Measurements from ENCODE around the gene IZUMO1. TPM values are rescaled to one million over a fixed set of nuclear protein-coding genes. Genes with fewer than 3 reads are reported as not detected.

IZUMO1 gene
- total and polyA plus RNA-seq, 2 of the 8 experiments (the other 6 are each of a cell fraction or from before 2014, with no cell fraction given): 0.33 to 1.8 TPM

DNA sequence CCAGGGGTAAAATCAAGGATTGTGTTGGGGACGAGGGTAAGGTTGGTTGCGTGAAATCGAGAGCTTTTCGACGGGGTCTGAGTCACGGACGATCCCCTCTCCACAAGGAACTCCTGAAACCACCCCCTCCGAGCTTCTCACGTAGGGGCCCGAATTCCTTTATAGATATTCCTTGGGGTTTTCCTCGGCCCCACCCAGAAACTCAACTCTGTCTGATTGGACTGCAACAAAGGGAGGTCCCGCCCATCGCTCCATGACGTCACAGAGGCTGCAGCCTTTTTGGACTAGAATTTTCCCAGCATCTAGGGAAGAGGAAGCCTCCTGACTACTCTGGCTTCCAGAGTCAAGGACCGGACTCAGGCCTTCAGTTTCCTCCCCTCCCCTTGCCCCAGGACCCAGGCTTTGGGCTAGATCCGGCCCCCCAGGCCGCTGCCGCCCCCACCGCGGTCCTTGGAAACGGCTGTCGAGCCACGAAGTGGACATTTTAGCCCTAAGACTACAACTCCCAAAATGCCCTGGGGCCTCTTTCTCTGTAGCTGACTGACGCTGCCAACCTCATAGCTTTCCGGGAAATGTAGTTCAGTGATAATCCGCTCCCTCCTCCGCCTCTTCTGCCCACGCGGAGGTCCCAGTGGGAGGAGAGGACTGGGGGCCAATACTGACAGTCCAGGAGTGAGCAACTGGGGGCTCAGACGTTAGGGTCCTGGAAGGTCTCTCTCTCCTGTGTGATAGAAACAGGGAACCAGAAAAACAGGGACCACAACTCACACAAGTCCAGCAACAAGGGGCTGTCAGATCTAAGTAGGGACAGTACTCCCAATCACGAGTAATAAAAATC is at the start of gene IZUMO1 (continued):
- no peak for TF ChIP-seq TBP (IDR thresholded peaks at IDR 0.05; ENCODE audit: low read depth, low read length)
- no peak for TF ChIP-seq CHD1 (IDR thresholded peaks at IDR 0.05; ENCODE audit: low read depth, low read length)
- no peak for TF ChIP-seq HDAC2 (IDR thresholded peaks at IDR 0.05; ENCODE audit: borderline replicate concordance in 1 of 2, low read depth in 2 of 2, low read length in 2 of 2)
- TF ChIP-seq MAX (IDR thresholded peaks at IDR 0.05): no peak
- TF ChIP-seq, protein P1, sequence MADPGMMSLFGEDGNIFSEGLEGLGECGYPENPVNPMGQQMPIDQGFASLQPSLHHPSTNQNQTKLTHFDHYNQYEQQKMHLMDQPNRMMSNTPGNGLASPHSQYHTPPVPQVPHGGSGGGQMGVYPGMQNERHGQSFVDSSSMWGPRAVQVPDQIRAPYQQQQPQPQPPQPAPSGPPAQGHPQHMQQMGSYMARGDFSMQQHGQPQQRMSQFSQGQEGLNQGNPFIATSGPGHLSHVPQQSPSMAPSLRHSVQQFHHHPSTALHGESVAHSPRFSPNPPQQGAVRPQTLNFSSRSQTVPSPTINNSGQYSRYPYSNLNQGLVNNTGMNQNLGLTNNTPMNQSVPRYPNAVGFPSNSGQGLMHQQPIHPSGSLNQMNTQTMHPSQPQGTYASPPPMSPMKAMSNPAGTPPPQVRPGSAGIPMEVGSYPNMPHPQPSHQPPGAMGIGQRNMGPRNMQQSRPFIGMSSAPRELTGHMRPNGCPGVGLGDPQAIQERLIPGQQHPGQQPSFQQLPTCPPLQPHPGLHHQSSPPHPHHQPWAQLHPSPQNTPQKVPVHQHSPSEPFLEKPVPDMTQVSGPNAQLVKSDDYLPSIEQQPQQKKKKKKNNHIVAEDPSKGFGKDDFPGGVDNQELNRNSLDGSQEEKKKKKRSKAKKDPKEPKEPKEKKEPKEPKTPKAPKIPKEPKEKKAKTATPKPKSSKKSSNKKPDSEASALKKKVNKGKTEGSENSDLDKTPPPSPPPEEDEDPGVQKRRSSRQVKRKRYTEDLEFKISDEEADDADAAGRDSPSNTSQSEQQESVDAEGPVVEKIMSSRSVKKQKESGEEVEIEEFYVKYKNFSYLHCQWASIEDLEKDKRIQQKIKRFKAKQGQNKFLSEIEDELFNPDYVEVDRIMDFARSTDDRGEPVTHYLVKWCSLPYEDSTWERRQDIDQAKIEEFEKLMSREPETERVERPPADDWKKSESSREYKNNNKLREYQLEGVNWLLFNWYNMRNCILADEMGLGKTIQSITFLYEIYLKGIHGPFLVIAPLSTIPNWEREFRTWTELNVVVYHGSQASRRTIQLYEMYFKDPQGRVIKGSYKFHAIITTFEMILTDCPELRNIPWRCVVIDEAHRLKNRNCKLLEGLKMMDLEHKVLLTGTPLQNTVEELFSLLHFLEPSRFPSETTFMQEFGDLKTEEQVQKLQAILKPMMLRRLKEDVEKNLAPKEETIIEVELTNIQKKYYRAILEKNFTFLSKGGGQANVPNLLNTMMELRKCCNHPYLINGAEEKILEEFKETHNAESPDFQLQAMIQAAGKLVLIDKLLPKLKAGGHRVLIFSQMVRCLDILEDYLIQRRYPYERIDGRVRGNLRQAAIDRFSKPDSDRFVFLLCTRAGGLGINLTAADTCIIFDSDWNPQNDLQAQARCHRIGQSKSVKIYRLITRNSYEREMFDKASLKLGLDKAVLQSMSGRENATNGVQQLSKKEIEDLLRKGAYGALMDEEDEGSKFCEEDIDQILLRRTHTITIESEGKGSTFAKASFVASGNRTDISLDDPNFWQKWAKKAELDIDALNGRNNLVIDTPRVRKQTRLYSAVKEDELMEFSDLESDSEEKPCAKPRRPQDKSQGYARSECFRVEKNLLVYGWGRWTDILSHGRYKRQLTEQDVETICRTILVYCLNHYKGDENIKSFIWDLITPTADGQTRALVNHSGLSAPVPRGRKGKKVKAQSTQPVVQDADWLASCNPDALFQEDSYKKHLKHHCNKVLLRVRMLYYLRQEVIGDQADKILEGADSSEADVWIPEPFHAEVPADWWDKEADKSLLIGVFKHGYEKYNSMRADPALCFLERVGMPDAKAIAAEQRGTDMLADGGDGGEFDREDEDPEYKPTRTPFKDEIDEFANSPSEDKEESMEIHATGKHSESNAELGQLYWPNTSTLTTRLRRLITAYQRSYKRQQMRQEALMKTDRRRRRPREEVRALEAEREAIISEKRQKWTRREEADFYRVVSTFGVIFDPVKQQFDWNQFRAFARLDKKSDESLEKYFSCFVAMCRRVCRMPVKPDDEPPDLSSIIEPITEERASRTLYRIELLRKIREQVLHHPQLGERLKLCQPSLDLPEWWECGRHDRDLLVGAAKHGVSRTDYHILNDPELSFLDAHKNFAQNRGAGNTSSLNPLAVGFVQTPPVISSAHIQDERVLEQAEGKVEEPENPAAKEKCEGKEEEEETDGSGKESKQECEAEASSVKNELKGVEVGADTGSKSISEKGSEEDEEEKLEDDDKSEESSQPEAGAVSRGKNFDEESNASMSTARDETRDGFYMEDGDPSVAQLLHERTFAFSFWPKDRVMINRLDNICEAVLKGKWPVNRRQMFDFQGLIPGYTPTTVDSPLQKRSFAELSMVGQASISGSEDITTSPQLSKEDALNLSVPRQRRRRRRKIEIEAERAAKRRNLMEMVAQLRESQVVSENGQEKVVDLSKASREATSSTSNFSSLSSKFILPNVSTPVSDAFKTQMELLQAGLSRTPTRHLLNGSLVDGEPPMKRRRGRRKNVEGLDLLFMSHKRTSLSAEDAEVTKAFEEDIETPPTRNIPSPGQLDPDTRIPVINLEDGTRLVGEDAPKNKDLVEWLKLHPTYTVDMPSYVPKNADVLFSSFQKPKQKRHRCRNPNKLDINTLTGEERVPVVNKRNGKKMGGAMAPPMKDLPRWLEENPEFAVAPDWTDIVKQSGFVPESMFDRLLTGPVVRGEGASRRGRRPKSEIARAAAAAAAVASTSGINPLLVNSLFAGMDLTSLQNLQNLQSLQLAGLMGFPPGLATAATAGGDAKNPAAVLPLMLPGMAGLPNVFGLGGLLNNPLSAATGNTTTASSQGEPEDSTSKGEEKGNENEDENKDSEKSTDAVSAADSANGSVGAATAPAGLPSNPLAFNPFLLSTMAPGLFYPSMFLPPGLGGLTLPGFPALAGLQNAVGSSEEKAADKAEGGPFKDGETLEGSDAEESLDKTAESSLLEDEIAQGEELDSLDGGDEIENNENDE (IDR thresholded peaks at IDR 0.05; ENCODE audit: insufficient replicate concordance, low read length): no peak
- TF ChIP-seq TAF1 (IDR thresholded peaks at IDR 0.05; ENCODE audit: low read depth, low read length): no peak
- TF ChIP-seq KDM1A (IDR thresholded peaks at IDR 0.05; ENCODE audit: borderline replicate concordance, low read length): no peak
- no peak for TF ChIP-seq CHD2 (IDR thresholded peaks at IDR 0.05; ENCODE audit: low read length)
- no peak for TF ChIP-seq GTF2F1 (IDR thresholded peaks at IDR 0.05; ENCODE audit: borderline replicate concordance, low read depth, low read length)
- TF ChIP-seq CEBPB (IDR thresholded peaks at IDR 0.05; ENCODE audit: low read depth, low read length): no peak
